SK-N-SH treated with all-trans-retinoic acid at 6 μM for 48 hours (cell line): ENCODE results near the gene SCN4A.

Experiments used
- ATAC-seq: fragments of 200-7000 bp; cut with Tn5 transposase; 3 replicates; pipeline ENCODE4 v1.9.1; 2020; ENCODE audit warnings: mild to moderate bottlenecking, moderate library complexity
- ARNTL ChIP-seq: fragments of 450-650 bp; formaldehyde crosslinking; IDR thresholded peaks from 2 replicates; pipeline ENCODE4 v1.5.0; 2020; ENCODE audit warnings: low read depth, mild to moderate bottlenecking, moderate library complexity, borderline replicate concordance
- BACH2 ChIP-seq: fragments of 250-450 bp; sonication (Bioruptor Pico); IDR thresholded peaks from 2 replicates; pipeline ENCODE4 v1.9.0; 2021; ENCODE audit warnings: mild to moderate bottlenecking, borderline replicate concordance
- CSDC2 ChIP-seq: fragments of 250-450 bp; sonication (Bioruptor Pico); IDR thresholded peaks from 2 replicates; pipeline ENCODE4 v1.5.0; 2020; ENCODE audit warnings: mild to moderate bottlenecking, moderate library complexity
- GLIS3 ChIP-seq: fragments of 250-450 bp; sonication (Bioruptor Pico); IDR thresholded peaks from 2 replicates; pipeline ENCODE4 v1.5.0; 2020; ENCODE audit warnings: mild to moderate bottlenecking, moderate library complexity
- ISL1 ChIP-seq: fragments of 250-450 bp; sonication (Bioruptor Pico); IDR thresholded peaks from 2 replicates; pipeline ENCODE4 v2.1.2; 2022; ENCODE audit warnings: mild to moderate bottlenecking, moderate library complexity
- OSR1 ChIP-seq: fragments of 250-450 bp; sonication (Bioruptor Pico); IDR thresholded peaks from 2 replicates; pipeline ENCODE4 v1.8.0; 2022; ENCODE audit warnings: moderate library complexity, mild to moderate bottlenecking, inconsistent platforms
- PPARA ChIP-seq: fragments of 250-450 bp; sonication (Bioruptor Pico); IDR thresholded peaks from 2 replicates; pipeline ENCODE4 v1.5.0; 2020; ENCODE audit warnings: mild to moderate bottlenecking, borderline replicate concordance
- RARB ChIP-seq: fragments of 250-450 bp; sonication (Bioruptor Pico); IDR thresholded peaks from 2 replicates; pipeline ENCODE4 v1.8.0; 2021; ENCODE audit warnings: mild to moderate bottlenecking, moderate library complexity
- SNAI2 ChIP-seq: fragments of 250-450 bp; sonication (Bioruptor Pico); IDR thresholded peaks from 2 replicates; pipeline ENCODE4 v1.5.0; 2020; ENCODE audit warnings: mild to moderate bottlenecking, moderate library complexity
- TCF4 ChIP-seq: fragments of 250-450 bp; sonication (Bioruptor Pico); IDR thresholded peaks from 2 replicates; pipeline ENCODE4 v1.8.0; 2021; ENCODE audit warnings: mild to moderate bottlenecking, moderate library complexity, borderline replicate concordance
- TOX ChIP-seq: fragments of 250-450 bp; sonication (Bioruptor Pico); IDR thresholded peaks from 2 replicates; pipeline ENCODE4 v1.8.0; 2021; ENCODE audit warnings: mild to moderate bottlenecking, moderate library complexity, borderline replicate concordance
- ZFP3 ChIP-seq: fragments of 250-450 bp; sonication (Bioruptor Pico); IDR thresholded peaks from 2 replicates; pipeline ENCODE4 v1.5.0; 2020; ENCODE audit warnings: mild to moderate bottlenecking, moderate library complexity
- ZNF565 ChIP-seq: fragments of 450-650 bp; formaldehyde crosslinking; conservative IDR thresholded peaks from 2 replicates; pipeline ENCODE4 v1.5.0; 2020; ENCODE audit warnings: low read depth, mild to moderate bottlenecking, moderate library complexity
- ZNF70 ChIP-seq: fragments of 450-650 bp; formaldehyde crosslinking; IDR thresholded peaks from 2 replicates; pipeline ENCODE4 v1.5.0; 2020; ENCODE audit warnings: mild to moderate bottlenecking, moderate library complexity
- ZNF8 ChIP-seq: fragments of 450-650 bp; formaldehyde crosslinking; IDR thresholded peaks from 2 replicates; pipeline ENCODE4 v1.5.0; 2020; ENCODE audit warnings: mild to moderate bottlenecking, moderate library complexity
- TF ChIP-seq, protein P1 (sequence below): fragments of 250-450 bp; sonication (Bioruptor Pico); IDR thresholded peaks from 2 replicates; pipeline ENCODE4 v1.5.1; 2021; ENCODE audit warnings: mild to moderate bottlenecking, moderate library complexity
- TF ChIP-seq, protein P2 (sequence below): fragments of 250-450 bp; sonication (Bioruptor Pico); IDR thresholded peaks from 2 replicates; pipeline ENCODE4 v1.8.0; 2020; ENCODE audit warnings: mild to moderate bottlenecking, moderate library complexity, borderline replicate concordance
- TF ChIP-seq, protein P3 (sequence below): fragments of 250-450 bp; sonication (Bioruptor Pico); IDR thresholded peaks from 2 replicates; pipeline ENCODE4 v1.5.0; 2020; ENCODE audit warnings: mild to moderate bottlenecking, moderate library complexity
- TF ChIP-seq, protein P4 (sequence below): fragments of 250-450 bp; sonication (Bioruptor Pico); IDR thresholded peaks from 2 replicates; pipeline ENCODE4 v1.8.0; 2021; ENCODE audit warnings: low read depth, mild to moderate bottlenecking, moderate library complexity, borderline replicate concordance
- TF ChIP-seq, protein P5 (sequence below): fragments of 250-450 bp; sonication (Bioruptor Pico); IDR thresholded peaks from 2 replicates; pipeline ENCODE4 v1.5.1; 2020; ENCODE audit warnings: low read depth, mild to moderate bottlenecking, moderate library complexity

SCN4A gene

DNA sequence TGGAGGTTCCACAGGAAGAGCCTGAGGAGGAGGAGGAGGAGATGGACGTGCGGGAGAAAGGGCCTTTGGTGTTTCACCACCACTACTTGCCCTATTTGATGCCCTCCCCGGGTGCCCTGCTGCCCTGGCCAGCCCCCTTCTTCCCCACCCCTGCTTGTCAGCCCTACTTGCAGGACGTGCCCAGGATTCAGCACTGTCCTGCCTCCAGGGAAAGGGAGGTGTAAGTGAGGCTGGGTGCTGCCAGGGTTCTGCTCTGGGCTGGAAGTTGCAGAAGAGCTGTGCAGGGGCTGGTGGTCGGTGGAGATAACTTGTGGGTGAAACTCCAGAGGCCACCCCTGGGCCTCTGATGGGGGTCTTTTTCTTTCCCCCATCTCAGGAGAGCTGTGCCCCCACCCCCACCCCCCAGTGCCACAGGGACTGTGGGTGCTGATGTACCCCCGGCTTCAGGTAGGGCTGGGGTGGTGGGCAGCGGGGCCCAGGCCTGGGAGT, 28.4 kb upstream of the SCN4A start:
- no peak for ATAC-seq
- no peak for TF ChIP-seq CSDC2 (CRISPR knock-in tag)
- no peak for TF ChIP-seq SNAI2 (CRISPR knock-in tag)
- no peak for TF ChIP-seq OSR1
- no peak for TF ChIP-seq GLIS3 (CRISPR knock-in tag)
- TF ChIP-seq, protein P1, sequence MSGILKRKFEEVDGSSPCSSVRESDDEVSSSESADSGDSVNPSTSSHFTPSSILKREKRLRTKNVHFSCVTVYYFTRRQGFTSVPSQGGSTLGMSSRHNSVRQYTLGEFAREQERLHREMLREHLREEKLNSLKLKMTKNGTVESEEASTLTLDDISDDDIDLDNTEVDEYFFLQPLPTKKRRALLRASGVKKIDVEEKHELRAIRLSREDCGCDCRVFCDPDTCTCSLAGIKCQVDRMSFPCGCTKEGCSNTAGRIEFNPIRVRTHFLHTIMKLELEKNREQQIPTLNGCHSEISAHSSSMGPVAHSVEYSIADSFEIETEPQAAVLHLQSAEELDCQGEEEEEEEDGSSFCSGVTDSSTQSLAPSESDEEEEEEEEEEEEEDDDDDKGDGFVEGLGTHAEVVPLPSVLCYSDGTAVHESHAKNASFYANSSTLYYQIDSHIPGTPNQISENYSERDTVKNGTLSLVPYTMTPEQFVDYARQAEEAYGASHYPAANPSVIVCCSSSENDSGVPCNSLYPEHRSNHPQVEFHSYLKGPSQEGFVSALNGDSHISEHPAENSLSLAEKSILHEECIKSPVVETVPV, result no peak
- no peak for TF ChIP-seq RARB (CRISPR knock-in tag)
- TF ChIP-seq ZNF70 (CRISPR knock-in tag), result no peak
- TF ChIP-seq ZNF8 (CRISPR knock-in tag), result no peak
- TF ChIP-seq ARNTL (CRISPR knock-in tag), result no peak
- no peak for TF ChIP-seq TCF4
- no peak for TF ChIP-seq PPARA (CRISPR knock-in tag)

DNA sequence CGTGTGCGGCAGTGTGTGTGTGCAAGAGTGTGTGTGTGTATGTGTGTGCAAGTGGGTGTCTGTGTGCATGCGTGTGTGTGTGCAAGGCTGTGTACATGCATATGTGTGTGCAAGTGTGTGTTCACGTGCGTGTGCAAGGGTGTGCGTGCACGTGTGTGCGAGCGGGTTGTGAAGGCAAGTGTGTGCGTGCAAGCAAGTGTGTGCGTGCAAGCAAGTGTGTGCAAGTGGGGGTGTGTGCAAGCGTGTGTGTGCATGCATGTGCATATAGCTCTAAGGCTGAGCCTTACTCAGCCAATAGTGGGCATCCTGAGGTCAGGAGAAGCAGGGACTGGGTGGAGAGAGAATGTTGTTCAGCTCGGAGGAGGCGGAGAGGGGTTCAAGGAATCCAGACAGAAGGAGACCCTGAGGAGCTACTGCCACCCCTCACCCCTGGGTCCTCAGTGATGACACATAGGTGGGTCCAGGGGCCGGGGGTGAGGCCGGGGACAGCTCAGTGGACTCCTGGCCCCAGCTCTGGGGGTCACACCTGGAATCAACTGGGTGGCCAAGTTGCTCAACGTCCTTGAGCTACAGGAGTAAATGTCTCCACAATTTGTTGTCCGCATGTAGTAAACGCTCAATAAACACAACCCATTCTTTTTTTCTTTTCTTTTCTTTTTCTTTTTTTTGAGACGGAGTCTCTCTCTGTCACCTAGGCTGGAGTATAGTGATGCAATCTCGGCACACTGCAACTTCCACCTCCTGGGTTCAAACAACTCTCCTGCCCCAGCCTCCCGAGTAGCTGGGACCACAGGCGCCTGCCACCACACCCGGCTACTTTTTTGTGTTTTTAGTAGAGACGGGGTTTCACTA, 27.2 kb upstream of the SCN4A start:
- TF ChIP-seq BACH2 (CRISPR knock-in tag) (no peak), TOX (CRISPR knock-in tag) (no peak), RARB (CRISPR knock-in tag) (no peak), ISL1 (no peak), SNAI2 (CRISPR knock-in tag) (no peak), ZNF565 (CRISPR knock-in tag) (no peak), ZFP3 (CRISPR knock-in tag) (no peak), TCF4 (no peak), ZNF8 (CRISPR knock-in tag) (no peak), ARNTL (CRISPR knock-in tag) (no peak), GLIS3 (CRISPR knock-in tag) (no peak)
- TF ChIP-seq, protein P2, sequence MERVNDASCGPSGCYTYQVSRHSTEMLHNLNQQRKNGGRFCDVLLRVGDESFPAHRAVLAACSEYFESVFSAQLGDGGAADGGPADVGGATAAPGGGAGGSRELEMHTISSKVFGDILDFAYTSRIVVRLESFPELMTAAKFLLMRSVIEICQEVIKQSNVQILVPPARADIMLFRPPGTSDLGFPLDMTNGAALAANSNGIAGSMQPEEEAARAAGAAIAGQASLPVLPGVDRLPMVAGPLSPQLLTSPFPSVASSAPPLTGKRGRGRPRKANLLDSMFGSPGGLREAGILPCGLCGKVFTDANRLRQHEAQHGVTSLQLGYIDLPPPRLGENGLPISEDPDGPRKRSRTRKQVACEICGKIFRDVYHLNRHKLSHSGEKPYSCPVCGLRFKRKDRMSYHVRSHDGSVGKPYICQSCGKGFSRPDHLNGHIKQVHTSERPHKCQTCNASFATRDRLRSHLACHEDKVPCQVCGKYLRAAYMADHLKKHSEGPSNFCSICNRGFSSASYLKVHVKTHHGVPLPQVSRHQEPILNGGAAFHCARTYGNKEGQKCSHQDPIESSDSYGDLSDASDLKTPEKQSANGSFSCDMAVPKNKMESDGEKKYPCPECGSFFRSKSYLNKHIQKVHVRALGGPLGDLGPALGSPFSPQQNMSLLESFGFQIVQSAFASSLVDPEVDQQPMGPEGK (CRISPR knock-in tag), result no peak
- TF ChIP-seq, protein P3, sequence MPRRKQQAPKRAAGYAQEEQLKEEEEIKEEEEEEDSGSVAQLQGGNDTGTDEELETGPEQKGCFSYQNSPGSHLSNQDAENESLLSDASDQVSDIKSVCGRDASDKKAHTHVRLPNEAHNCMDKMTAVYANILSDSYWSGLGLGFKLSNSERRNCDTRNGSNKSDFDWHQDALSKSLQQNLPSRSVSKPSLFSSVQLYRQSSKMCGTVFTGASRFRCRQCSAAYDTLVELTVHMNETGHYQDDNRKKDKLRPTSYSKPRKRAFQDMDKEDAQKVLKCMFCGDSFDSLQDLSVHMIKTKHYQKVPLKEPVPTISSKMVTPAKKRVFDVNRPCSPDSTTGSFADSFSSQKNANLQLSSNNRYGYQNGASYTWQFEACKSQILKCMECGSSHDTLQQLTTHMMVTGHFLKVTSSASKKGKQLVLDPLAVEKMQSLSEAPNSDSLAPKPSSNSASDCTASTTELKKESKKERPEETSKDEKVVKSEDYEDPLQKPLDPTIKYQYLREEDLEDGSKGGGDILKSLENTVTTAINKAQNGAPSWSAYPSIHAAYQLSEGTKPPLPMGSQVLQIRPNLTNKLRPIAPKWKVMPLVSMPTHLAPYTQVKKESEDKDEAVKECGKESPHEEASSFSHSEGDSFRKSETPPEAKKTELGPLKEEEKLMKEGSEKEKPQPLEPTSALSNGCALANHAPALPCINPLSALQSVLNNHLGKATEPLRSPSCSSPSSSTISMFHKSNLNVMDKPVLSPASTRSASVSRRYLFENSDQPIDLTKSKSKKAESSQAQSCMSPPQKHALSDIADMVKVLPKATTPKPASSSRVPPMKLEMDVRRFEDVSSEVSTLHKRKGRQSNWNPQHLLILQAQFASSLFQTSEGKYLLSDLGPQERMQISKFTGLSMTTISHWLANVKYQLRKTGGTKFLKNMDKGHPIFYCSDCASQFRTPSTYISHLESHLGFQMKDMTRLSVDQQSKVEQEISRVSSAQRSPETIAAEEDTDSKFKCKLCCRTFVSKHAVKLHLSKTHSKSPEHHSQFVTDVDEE (CRISPR knock-in tag), result no peak
- TF ChIP-seq, protein P4, sequence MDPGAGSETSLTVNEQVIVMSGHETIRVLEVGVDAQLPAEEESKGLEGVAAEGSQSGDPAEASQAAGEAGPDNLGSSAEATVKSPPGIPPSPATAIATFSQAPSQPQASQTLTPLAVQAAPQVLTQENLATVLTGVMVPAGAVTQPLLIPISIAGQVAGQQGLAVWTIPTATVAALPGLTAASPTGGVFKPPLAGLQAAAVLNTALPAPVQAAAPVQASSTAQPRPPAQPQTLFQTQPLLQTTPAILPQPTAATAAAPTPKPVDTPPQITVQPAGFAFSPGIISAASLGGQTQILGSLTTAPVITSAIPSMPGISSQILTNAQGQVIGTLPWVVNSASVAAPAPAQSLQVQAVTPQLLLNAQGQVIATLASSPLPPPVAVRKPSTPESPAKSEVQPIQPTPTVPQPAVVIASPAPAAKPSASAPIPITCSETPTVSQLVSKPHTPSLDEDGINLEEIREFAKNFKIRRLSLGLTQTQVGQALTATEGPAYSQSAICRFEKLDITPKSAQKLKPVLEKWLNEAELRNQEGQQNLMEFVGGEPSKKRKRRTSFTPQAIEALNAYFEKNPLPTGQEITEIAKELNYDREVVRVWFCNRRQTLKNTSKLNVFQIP (CRISPR knock-in tag), result no peak
- TF ChIP-seq, protein P5, sequence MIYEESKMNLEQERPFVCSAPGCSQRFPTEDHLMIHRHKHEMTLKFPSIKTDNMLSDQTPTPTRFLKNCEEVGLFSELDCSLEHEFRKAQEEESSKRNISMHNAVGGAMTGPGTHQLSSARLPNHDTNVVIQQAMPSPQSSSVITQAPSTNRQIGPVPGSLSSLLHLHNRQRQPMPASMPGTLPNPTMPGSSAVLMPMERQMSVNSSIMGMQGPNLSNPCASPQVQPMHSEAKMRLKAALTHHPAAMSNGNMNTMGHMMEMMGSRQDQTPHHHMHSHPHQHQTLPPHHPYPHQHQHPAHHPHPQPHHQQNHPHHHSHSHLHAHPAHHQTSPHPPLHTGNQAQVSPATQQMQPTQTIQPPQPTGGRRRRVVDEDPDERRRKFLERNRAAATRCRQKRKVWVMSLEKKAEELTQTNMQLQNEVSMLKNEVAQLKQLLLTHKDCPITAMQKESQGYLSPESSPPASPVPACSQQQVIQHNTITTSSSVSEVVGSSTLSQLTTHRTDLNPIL, result no peak
- TF ChIP-seq, all 23 proteins: peak for 0
- ATAC-seq, result no peak
